Measurements from ENCODE around the gene MTG1.

The MTG1 gene

GRCh38 chr10:133452453-133452852 is 58.5 kb downstream of the MTG1 start:
- no peak for DNase-seq (ENCODE audit: low spot score)

GRCh38 chr10:133453516-133454203 is 59.7 kb downstream of the MTG1 start, which contains the start of gene SCART1:
Gene SCART1 (plus strand): TSS chr10:133453945. CDS start chr10:133453998, 53 bp downstream.
- DNase-seq (ENCODE audit: low spot score) = peak; percentile 18

GRCh38 chr10:133454204-133454893 is 60.4 kb downstream of the MTG1 start:
- DNase-seq (ENCODE audit: low spot score) = no peak

GRCh38 chr10:133455196-133455595 is 61.2 kb downstream of the MTG1 start:
- no peak for DNase-seq (ENCODE audit: low spot score)

GRCh38 chr10:133455611-133456031 is 61.7 kb downstream of the MTG1 start:
- DNase-seq (ENCODE audit: low spot score) = no peak

- DNase-seq (ENCODE audit: low spot score) = no peak
Observed at GRCh38 chr10:133456041-133456951, 62.3 kb downstream of the MTG1 start.

- no peak for DNase-seq (ENCODE audit: low spot score)
Observed at GRCh38 chr10:133457100-133457841, 63.3 kb downstream of the MTG1 start.

- no peak for DNase-seq (ENCODE audit: low spot score)
Observed at GRCh38 chr10:133458021-133458709, 64.2 kb downstream of the MTG1 start.

GRCh38 chr10:133458710-133459453 is 64.9 kb downstream of the MTG1 start:
- DNase-seq (ENCODE audit: low spot score) = no peak

- no peak for DNase-seq (ENCODE audit: low spot score)
Observed at GRCh38 chr10:133459454-133460207, 65.7 kb downstream of the MTG1 start.

GRCh38 chr10:133460208-133460769 is 66.3 kb downstream of the MTG1 start:
- DNase-seq (ENCODE audit: low spot score) = no peak

GRCh38 chr10:133461027-133461426 is 67.1 kb downstream of the MTG1 start:
- DNase-seq (ENCODE audit: low spot score) = no peak

- no peak for DNase-seq (ENCODE audit: low spot score)
Observed at GRCh38 chr10:133461841-133462240, 67.9 kb downstream of the MTG1 start.

GRCh38 chr10:133462512-133463305 is 68.8 kb downstream of the MTG1 start:
- no peak for DNase-seq (ENCODE audit: low spot score)

GRCh38 chr10:133464582-133465031 is 70.7 kb downstream of the MTG1 start:
- DNase-seq (ENCODE audit: low spot score) = no peak

GRCh38 chr10:133465191-133465949 is 71.4 kb downstream of the MTG1 start:
- no peak for DNase-seq (ENCODE audit: low spot score)

- no peak for DNase-seq (ENCODE audit: low spot score)
Observed at GRCh38 chr10:133465950-133466474, 72.1 kb downstream of the MTG1 start.
